Activated CD8-positive, alpha-beta T cell treated with anti-CD3 and anti-CD28 coated beads, Interleukin-2, amount 10 ng/mL, durations not matched to agents 7 days and 5 days (primary cell): Measurements from ENCODE around the gene TIRAP. TPM values are rescaled to one million over a fixed set of nuclear protein-coding genes. Genes with fewer than 3 reads are reported as not detected.
A peak's percentile ranks its signal among the peaks of the same experiment; 100 is the strongest.

Experiments
- ATAC-seq: fragments of 150-1000 bp; cut with Tn5 transposase; one replicate; pipeline ENCODE4 v1.10.0; 2021; ENCODE audit warnings: moderate library complexity
- CTCF ChIA-PET: fragments of 350-600 bp; sonication (Branson Sonifier 250); formaldehyde crosslinking; loops from one replicate; lab custom pipeline; 2021; ENCODE audit warnings: antibody characterized with exemption; lab: Charles Lee
- POLR2A ChIA-PET: fragments of 350-600 bp; sonication (Branson Sonifier 250); formaldehyde crosslinking; loops from one replicate; lab custom pipeline; 2021; ENCODE audit warnings: antibody characterized with exemption; lab: Charles Lee
- DNase-seq: peaks from one replicate; pipeline ENCODE4 v3.0.0-alpha.2; 2020
- H3K27ac Mint-ChIP-seq: one replicate; pipeline ENCODE4 v1.8.0; 2021; ENCODE audit warnings: mild to moderate bottlenecking, mixed read lengths
- H3K27me3 Mint-ChIP-seq: one replicate; pipeline ENCODE4 v1.8.0; 2021; ENCODE audit warnings: low read depth, mixed read lengths
- H3K36me3 Mint-ChIP-seq: one replicate; pipeline ENCODE4 v1.8.0; 2021; ENCODE audit warnings: low read depth, mixed read lengths
- H3K4me1 Mint-ChIP-seq: one replicate; pipeline ENCODE4 v1.8.0; 2021; ENCODE audit warnings: low read depth, mixed read lengths
- H3K4me3 Mint-ChIP-seq: one replicate; pipeline ENCODE4 v1.8.0; 2021; ENCODE audit warnings: mild to moderate bottlenecking, mixed read lengths
- H3K9me3 Mint-ChIP-seq: one replicate; pipeline ENCODE4 v1.8.0; 2022; ENCODE audit warnings: mixed read lengths; ENCODE audit not compliant: insufficient read depth
- total RNA-seq, 2 experiments: library from RNA; stranded (reverse); gene quantifications; one replicate each; pipeline ENCODE4 v1.2.3, GENCODE V29; 2021

Gene TIRAP
- total RNA-seq, 2 experiments from 2014 or later, result 15.3 to 15.4 TPM

DNA sequence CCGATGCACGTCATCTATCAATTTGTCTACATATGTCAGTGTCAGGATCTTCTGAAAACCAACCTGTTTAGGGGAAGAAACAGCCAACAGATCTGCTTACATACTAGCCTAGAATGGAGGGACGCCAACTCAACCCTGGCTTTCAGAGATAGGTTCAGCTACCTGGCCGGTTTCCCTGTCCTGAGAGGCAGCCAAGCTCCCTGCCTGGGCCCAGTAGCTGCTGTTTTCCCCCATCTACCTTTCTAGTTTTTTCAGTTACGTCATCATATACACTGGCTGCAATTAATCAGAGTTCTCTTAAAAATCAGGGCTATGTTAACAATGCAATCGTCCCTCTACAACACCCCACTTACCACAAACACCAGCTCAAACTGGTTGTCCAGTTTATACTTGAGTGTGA lies 15.2 kb upstream of the TIRAP start:
- DNase-seq (no peak), ATAC-seq (no peak)
- Mint-ChIP-seq H3K4me3 (peak overlapping the region; percentile 92), H3K4me1 (peaks cover 43% of the 10 kb centered on the region), H3K27me3 (no peaks in the 10 kb centered on the region), H3K27ac (peak overlapping the region; percentile 95), H3K36me3 (peaks cover 62% of the 10 kb centered on the region), H3K9me3 (no peaks in the 10 kb centered on the region)
- ChIA-PET CTCF (interaction anchor here (1.3 to 1.4 kb wide), 2 partner anchors 15 to 74 kb away, joined by 3 to 4 read pairs; partner anchors contain the start of gene TIRAP), POLR2A (interaction anchor here (1.5 to 6.4 kb wide), 3 partner anchors 14 to 198 kb away, joined by 3 to 52 read pairs (median 10); partner anchors contain the start of genes FAM118B, RPUSD4 and TIRAP)

DNA sequence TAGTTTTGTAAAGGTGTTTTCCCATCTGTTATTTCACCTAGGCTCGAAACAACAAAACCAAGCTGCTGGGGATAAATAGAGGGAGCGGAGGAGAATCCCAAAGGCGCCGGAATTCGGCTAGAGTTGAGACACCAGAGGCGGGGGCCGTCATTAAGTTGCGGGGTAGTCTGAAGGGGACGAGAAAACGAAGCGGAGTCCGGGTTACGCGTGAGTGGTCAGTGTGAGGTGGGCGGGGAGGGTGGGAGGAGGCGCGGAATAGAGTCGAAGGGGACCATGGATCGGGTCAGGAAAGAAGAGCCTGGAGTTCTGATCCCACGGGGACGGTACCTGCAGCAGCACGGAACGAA lies 14.6 kb upstream of the TIRAP start:
- Mint-ChIP-seq H3K27me3 (no peaks in the 10 kb centered on the region), H3K4me3 (peak overlapping the region; percentile 92), H3K4me1 (peaks cover 45% of the 10 kb centered on the region), H3K36me3 (peaks cover 63% of the 10 kb centered on the region), H3K9me3 (no peaks in the 10 kb centered on the region), H3K27ac (peak overlapping the region; percentile 95)
- peak; percentile 2 for ATAC-seq
- POLR2A ChIA-PET, result interaction anchor here (0.5 to 6.4 kb wide), 6 partner anchors 14 to 1336 kb away, joined by 3 to 52 read pairs (median 5); partner anchors contain the start of genes DCPS, FAM118B, RPUSD4 and TIRAP
- CTCF ChIA-PET, result interaction anchor here (1.1 to 1.4 kb wide), 3 partner anchors 14 to 74 kb away, joined by 3 to 4 read pairs (median 4); partner anchors contain the start of gene TIRAP
- no peak for DNase-seq

DNA sequence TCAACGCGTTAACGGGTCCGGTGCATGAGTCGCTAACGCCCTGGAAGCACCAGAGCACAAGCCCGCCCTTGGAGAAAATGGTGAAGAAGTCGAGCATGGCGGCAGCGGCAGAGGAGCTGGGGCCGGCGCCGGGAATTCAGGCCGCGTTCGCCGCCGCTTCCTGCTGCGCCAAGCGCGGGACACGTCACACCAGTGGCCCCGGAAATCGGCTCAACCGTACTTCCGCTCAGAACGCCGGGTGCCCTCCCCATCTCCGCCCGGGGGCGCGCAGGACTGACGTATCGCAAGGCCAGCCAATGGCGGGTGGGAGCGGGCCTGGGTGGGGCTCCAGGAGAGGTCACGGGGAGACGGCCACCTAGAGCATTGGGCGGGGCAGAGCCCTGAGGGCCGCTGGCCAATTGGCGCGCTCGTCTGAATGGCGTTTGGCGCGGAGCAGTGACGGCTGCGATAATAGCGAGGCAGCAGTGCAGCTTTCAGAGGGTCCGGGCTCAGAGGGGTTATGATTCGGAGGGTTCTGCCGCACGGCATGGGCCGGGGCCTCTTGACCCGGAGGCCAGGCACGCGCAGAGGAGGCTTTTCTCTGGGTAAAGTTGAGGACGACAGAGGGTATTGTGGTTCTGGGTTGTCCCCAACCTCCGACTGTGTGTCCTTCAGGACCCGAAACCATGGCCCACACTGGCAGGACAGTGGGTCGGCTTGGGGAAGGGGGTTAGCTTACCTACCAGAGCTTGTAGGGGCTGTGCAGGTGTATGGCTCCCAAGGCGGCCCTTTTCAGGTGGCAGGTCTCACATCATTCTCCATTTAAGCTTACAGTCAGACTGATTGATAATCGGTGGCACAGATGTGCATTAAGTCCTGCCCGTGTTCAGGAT lies 13.9 kb upstream of the TIRAP start, which contains the start of the genes FOXRED1 and SRPRA:
Gene FOXRED1, plus strand, starts transcription at position 447 of the 872 bp plus-strand sequence. Its CDS starts 53 bp downstream, at position 500.
Gene SRPRA, minus strand, starts transcription at position 188 of the 872 bp plus-strand sequence. Its CDS starts 91 bp downstream, at position 97.
- peak within 1 kb of the TSS; percentile 92 for H3K4me3 Mint-ChIP-seq
- DNase-seq (peak; percentile 100), ATAC-seq (peak; percentile 99)
- ChIA-PET CTCF (interaction anchor here (1.1 to 1.4 kb wide), 5 partner anchors 13 to 212 kb away, joined by 3 to 4 read pairs (median 4); partner anchors contain the start of gene TIRAP), POLR2A (interaction anchor here (0.5 to 6.4 kb wide), 8 partner anchors 13 to 1336 kb away, joined by 3 to 52 read pairs (median 4); partner anchors contain the start of genes DCPS, FAM118B, RPUSD4 and ST3GAL4)
- peaks cover 59% of the 10 kb centered on the region for H3K36me3 Mint-ChIP-seq
- no peaks in the 10 kb centered on the region for H3K27me3 Mint-ChIP-seq
- no peaks in the 10 kb centered on the region for H3K9me3 Mint-ChIP-seq
- peak within 1 kb of the TSS; percentile 95 for H3K27ac Mint-ChIP-seq
- peaks cover 45% of the 10 kb centered on the region for H3K4me1 Mint-ChIP-seq

DNA sequence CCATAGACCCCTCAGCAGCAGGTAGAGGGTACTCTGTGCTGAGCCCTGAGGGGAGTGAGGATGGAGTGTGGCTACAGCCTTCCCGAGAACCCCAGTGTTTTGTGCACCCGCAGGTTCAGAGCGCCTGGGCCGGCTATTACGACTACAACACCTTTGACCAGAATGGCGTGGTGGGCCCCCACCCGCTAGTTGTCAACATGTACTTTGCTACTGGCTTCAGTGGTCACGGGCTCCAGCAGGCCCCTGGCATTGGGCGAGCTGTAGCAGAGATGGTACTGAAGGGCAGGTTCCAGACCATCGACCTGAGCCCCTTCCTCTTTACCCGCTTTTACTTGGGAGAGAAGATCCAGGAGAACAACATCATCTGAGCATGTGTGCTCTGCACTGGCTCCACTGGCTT lies 5.6 kb upstream of the TIRAP start:
- ATAC-seq (no peak), DNase-seq (no peak)
- Mint-ChIP-seq H3K27me3 (no peaks in the 10 kb centered on the region), H3K4me3 (no peak overlapping the region), H3K9me3 (no peaks in the 10 kb centered on the region), H3K27ac (no peak overlapping the region), H3K4me1 (peaks cover 35% of the 10 kb centered on the region), H3K36me3 (peaks cover 58% of the 10 kb centered on the region)
- POLR2A ChIA-PET, result no interaction called here
- CTCF ChIA-PET, result no interaction called here

DNA sequence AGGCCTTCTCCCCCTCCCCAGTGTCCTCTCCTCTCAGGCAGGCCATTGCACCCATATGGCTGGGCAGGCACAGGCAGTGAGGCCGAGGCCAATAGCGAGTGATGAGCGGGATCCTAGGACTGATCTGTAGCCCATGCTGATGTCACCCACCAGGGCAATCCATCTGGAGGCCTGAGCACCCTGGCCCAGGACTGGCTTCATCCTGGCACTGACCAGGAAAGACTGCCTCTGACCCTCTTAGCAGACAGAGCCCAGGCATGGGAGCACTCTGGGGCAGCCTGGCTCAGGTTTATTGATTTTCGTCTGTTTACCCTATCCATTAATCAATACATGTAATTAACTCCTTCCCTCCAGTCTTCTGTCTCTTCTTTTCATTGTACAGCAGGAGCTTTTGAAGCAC lies 5.1 kb upstream of the TIRAP start:
- H3K27ac Mint-ChIP-seq, result no peak overlapping the region
- no peak overlapping the region for H3K4me3 Mint-ChIP-seq
- no peak for ATAC-seq
- ChIA-PET CTCF (no interaction called here), POLR2A (no interaction called here)
- H3K27me3 Mint-ChIP-seq, result no peaks in the 10 kb centered on the region
- peaks cover 36% of the 10 kb centered on the region for H3K4me1 Mint-ChIP-seq
- H3K36me3 Mint-ChIP-seq, result peaks cover 53% of the 10 kb centered on the region
- no peak for DNase-seq
- H3K9me3 Mint-ChIP-seq, result no peaks in the 10 kb centered on the region

DNA sequence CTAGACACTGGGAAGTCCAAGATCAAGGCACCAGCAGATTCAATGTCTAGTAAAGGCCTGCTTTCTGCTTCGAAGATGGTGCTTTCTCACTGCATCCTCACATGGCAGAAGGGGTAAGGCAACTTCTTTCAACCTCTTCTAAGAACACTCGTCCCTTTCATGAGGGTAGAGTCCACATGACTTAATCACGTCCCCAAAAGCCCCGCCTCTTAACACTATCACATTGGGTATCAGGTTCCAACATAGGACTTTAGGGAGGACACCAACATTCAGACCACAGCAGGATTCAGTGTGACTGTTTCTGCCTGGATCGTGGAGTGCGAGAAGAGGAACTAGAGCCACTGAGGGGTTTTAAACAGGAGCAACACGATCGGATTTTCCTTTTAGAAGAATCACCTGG lies 3.7 kb upstream of the TIRAP start:
- ChIA-PET POLR2A (no interaction called here), CTCF (interaction anchor here (1.0 kb wide), 2 partner anchors 31 to 202 kb away, joined by 3 to 4 read pairs; no protein-coding TSS in a partner anchor)
- Mint-ChIP-seq H3K9me3 (no peaks in the 10 kb centered on the region), H3K4me3 (no peak overlapping the region), H3K27me3 (no peaks in the 10 kb centered on the region), H3K4me1 (peaks cover 43% of the 10 kb centered on the region), H3K36me3 (peaks cover 45% of the 10 kb centered on the region), H3K27ac (peak overlapping the region; percentile 86)
- ATAC-seq (no peak), DNase-seq (no peak)

DNA sequence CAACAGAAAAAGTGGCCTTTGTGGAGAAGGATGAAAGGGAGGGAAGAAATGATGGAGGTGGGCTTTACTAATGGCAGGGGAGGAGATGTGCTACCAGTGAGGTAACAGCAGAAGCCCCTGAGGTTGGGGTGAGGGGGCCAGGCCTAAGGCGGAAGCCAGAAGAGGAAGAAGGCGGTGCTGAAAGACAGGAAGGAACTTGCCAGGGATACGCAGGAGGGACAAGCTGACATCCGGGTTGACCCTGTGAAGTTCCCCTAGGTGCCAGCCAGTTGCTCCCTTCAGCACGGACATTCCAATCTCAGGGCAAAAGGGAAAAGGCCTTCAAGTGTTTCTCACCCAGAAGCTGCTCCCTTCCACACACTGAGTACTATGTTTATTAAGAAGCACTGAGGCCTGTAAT lies 2.3 kb upstream of the TIRAP start:
- Mint-ChIP-seq H3K36me3 (peaks cover 33% of the 10 kb centered on the region), H3K27ac (peak overlapping the region; percentile 86), H3K27me3 (no peaks in the 10 kb centered on the region), H3K4me3 (peak overlapping the region; percentile 23), H3K4me1 (peaks cover 49% of the 10 kb centered on the region), H3K9me3 (no peaks in the 10 kb centered on the region)
- ChIA-PET POLR2A (interaction anchor here (0.8 to 4.9 kb wide), 3 partner anchors 10 to 38 kb away, joined by 3 to 52 read pairs (median 4); partner anchors contain the start of genes FOXRED1 and SRPRA), CTCF (interaction anchor here (1.5 kb wide), 1 partner anchor 30 kb away, joined by 4 read pairs; no protein-coding TSS in a partner anchor)
- no peak for ATAC-seq
- no peak for DNase-seq

DNA sequence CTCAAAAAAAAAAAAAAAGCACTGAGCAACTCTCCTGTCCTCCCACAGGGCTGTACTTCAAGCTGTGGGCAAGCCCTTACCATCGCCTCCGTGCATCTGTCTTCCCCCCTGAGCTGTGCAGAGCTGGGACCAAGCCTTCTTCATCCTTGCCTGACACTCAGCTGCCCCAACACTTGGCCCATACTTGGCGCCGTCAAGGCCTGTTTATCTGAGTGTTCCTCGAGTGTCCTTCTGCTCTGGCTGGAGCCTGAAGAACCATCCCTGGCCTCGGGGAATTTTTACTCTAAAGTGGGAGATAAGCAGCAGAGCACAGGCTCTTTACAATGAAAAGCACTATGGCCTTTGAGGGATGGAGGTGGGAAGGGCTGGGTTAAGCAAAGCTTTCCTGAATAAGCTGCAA lies 1.6 kb upstream of the TIRAP start:
- DNase-seq, result no peak
- peak overlapping the region; percentile 86 for H3K27ac Mint-ChIP-seq
- no peak overlapping the region for H3K4me3 Mint-ChIP-seq
- no peaks in the 10 kb centered on the region for H3K9me3 Mint-ChIP-seq
- ChIA-PET POLR2A (interaction anchor here (0.8 to 4.9 kb wide), 5 partner anchors 11 to 38 kb away, joined by 3 to 52 read pairs (median 4); partner anchors contain the start of genes DCPS, FOXRED1 and SRPRA), CTCF (interaction anchor here (1.5 kb wide), 1 partner anchor 30 kb away, joined by 4 read pairs; no protein-coding TSS in a partner anchor)
- H3K4me1 Mint-ChIP-seq, result peaks cover 49% of the 10 kb centered on the region
- no peak for ATAC-seq
- peaks cover 28% of the 10 kb centered on the region for H3K36me3 Mint-ChIP-seq
- no peaks in the 10 kb centered on the region for H3K27me3 Mint-ChIP-seq

DNA sequence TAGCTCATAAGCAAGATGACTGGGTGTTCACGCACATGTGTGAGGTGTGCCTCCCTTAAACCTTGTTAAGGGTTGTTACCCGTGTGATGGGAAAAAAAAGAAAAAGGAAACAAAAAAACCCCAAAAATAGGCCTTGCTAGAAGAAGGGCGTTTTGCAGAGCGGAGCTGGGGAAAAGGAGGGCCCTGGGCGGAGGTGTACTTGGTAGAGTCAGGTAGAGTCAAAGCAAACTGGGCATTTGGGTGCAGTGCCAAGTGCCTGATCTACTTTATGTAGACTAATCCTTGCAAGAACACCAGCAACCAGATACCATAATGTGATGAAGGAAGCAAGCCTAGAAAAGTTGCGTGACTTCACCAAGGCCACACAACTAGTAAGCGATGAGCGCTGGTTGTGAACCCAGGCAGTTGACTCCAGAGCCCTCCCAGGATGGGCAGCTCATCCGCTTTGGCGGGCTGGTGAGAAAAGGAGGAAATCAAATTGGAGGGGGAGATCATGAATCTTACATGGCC lies 1.2 kb upstream of the TIRAP start:
- Mint-ChIP-seq H3K4me1 (peaks cover 49% of the 10 kb centered on the region), H3K36me3 (peaks cover 28% of the 10 kb centered on the region), H3K4me3 (peak overlapping the region; percentile 81), H3K27ac (peak overlapping the region; percentile 86), H3K27me3 (no peaks in the 10 kb centered on the region), H3K9me3 (no peaks in the 10 kb centered on the region)
- ChIA-PET CTCF (interaction anchor here (0.9 to 1.5 kb wide), 4 partner anchors 14 to 37 kb away, joined by 3 to 5 read pairs (median 4); partner anchors contain the start of gene SRPRA), POLR2A (interaction anchor here (1.1 to 4.9 kb wide), 5 partner anchors 11 to 72 kb away, joined by 3 to 52 read pairs (median 5); partner anchors contain the start of genes DCPS, FOXRED1 and SRPRA)
- ATAC-seq (no peak), DNase-seq (no peak)

DNA sequence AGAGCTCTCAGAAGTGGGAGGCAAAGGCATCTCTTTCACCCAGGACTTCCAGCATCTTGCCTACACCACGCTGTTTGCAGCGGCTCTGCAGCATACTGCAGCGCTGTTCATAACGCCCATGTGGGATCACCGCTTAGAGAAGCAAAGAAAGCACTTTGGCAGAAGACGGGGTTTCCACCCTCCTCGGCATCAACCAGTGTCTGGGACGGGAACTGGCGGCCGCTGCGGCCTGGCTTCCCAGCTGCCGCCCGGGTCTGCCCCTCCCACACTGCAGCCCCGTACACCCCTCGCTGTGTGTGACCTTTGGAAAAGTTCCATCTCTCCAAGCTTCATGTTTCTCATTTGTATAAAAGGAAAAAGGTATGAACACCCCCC lies 545 bp upstream of the TIRAP start:
- DNase-seq, result peak; percentile 48
- ChIA-PET POLR2A (interaction anchor here (0.6 to 4.9 kb wide), 7 partner anchors 12 to 687 kb away, joined by 3 to 52 read pairs (median 5); partner anchors contain the start of genes DCPS, FOXRED1 and SRPRA), CTCF (interaction anchor here (0.7 to 2.2 kb wide), 5 partner anchors 14 to 694 kb away, joined by 3 to 5 read pairs (median 4); partner anchors contain the start of gene SRPRA)
- Mint-ChIP-seq H3K4me3 (peak overlapping the region; percentile 81), H3K27me3 (no peaks in the 10 kb centered on the region), H3K4me1 (peaks cover 49% of the 10 kb centered on the region), H3K27ac (peak overlapping the region; percentile 86), H3K36me3 (peaks cover 26% of the 10 kb centered on the region), H3K9me3 (no peaks in the 10 kb centered on the region)
- ATAC-seq, result peak; percentile 34

DNA sequence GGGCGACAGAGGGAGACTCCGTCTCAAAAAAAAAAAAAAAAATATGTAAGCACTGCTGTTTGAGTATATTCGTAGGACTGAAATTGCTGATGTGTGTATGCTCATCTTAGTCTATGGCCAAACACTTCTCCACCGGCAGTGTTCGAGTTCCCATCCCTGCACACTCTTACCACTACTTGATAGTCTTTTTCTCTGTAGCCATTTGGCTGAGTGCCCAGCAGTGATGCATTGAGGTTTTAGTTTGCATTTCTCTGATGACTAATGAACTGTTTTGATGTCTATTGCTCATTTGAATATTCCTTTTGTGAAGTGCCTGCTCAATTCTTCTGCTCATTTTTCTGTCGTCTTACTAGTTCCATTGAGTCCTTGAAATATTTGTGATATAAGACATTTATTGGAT lies 1.9 kb downstream of the TIRAP start:
- H3K36me3 Mint-ChIP-seq, result peaks cover 17% of the 10 kb centered on the region
- H3K27me3 Mint-ChIP-seq, result no peaks in the 10 kb centered on the region
- ChIA-PET POLR2A (no interaction called here), CTCF (no interaction called here)
- H3K4me3 Mint-ChIP-seq, result peak overlapping the region; percentile 53
- DNase-seq (peak; percentile 66), ATAC-seq (no peak)
- peaks cover 48% of the 10 kb centered on the region for H3K4me1 Mint-ChIP-seq
- no peaks in the 10 kb centered on the region for H3K9me3 Mint-ChIP-seq
- H3K27ac Mint-ChIP-seq, result peak overlapping the region; percentile 56
